ENCODE results near the gene ABI1.
"Not testable (repeated sequence)": the region's sequence is repeated elsewhere in the genome, so short reads cannot be mapped to it uniquely, and the experiment has no call there.

The ABI1 gene

GRCh38 chr10:26799342-26799741 lies 61.4 kb downstream of the ABI1 start:
- H3K4me3 ChIP-seq (replicated peaks in 1 of 2; ENCODE audit: low read depth in 2 of 2, low read length in 2 of 2), result no peak overlapping the region
- no peak for DNase-seq (ENCODE audit: low read depth in 2 of 2)
- no peak for TF ChIP-seq CTCF (IDR thresholded peaks at IDR 0.05; ENCODE audit: low read depth, low read length)

GRCh38 chr10:26798298-26798697 lies 62.5 kb downstream of the ABI1 start:
- no peak overlapping the region for H3K4me3 ChIP-seq (replicated peaks in 1 of 2; ENCODE audit: low read depth in 2 of 2, low read length in 2 of 2)
- TF ChIP-seq CTCF (IDR thresholded peaks at IDR 0.05; ENCODE audit: low read depth, low read length), result no peak
- DNase-seq (ENCODE audit: low read depth in 2 of 2), result no peak

GRCh38 chr10:26797340-26797739 lies 63.4 kb downstream of the ABI1 start:
- no peak for TF ChIP-seq CTCF (IDR thresholded peaks at IDR 0.05; ENCODE audit: low read depth, low read length)
- DNase-seq (ENCODE audit: low read depth in 2 of 2), result no peak
- no peak overlapping the region for H3K4me3 ChIP-seq (replicated peaks in 1 of 2; ENCODE audit: low read depth in 2 of 2, low read length in 2 of 2)

- H3K4me3 ChIP-seq (replicated peaks in 1 of 2; ENCODE audit: low read depth in 2 of 2, low read length in 2 of 2), result no peak overlapping the region
- TF ChIP-seq CTCF (IDR thresholded peaks at IDR 0.05; ENCODE audit: low read depth, low read length), result no peak
- peak in 1 of 2 donors; percentile 10 for DNase-seq (ENCODE audit: low read depth in 2 of 2)
Observed at GRCh38 chr10:26792758-26793495, 67.8 kb downstream of the ABI1 start.

- peak in 1 of 2 donors; percentile 47 for DNase-seq (ENCODE audit: low read depth in 2 of 2)
- no peak for TF ChIP-seq CTCF (IDR thresholded peaks at IDR 0.05; ENCODE audit: low read depth, low read length)
- no peak overlapping the region for H3K4me3 ChIP-seq (replicated peaks in 1 of 2; ENCODE audit: low read depth in 2 of 2, low read length in 2 of 2)
Observed at GRCh38 chr10:26790221-26790995, 70.3 kb downstream of the ABI1 start.

- DNase-seq (ENCODE audit: low read depth in 2 of 2); H3K4me3 ChIP-seq (replicated peaks in 1 of 2; ENCODE audit: low read depth in 2 of 2, low read length in 2 of 2): not testable (repeated sequence)
Observed at GRCh38 chr10:26789779-26790178, 71.0 kb downstream of the ABI1 start.

- no peak for DNase-seq (ENCODE audit: low read depth in 2 of 2)
- no peak for TF ChIP-seq CTCF (IDR thresholded peaks at IDR 0.05; ENCODE audit: low read depth, low read length)
Observed at GRCh38 chr10:26787362-26787761, 73.4 kb downstream of the ABI1 start.

More at GRCh38 chr10:26787362-26787761, 73.4 kb downstream of the ABI1 start:
- H3K4me3 ChIP-seq (replicated peaks in 1 of 2; ENCODE audit: low read depth in 2 of 2, low read length in 2 of 2), result no peak overlapping the region
